Measurements from ENCODE around the gene GALNT2.

GALNT2 gene

GRCh38 chr1:230270559-230271281 is 203.7 kb downstream of the GALNT2 start:
- H3K79me2 ChIP-seq (ENCODE audit: low read length) = no peaks in the 10 kb centered on the region
- no peaks in the 10 kb centered on the region for H3F3A ChIP-seq (ENCODE audit: insufficient read depth, low read length)
- H3K4me3 ChIP-seq (ENCODE audit: low read length) = no peak overlapping the region
- H3K27ac ChIP-seq (ENCODE audit: low read length) = no peak overlapping the region
- no peak overlapping the region for H3K9ac ChIP-seq (ENCODE audit: low read length)
- DNase-seq = no peak
- TF ChIP-seq CTCF (IDR thresholded peaks at IDR 0.05; ENCODE audit: low read length) (no peak), EZH2 (optimal IDR thresholded peaks at IDR 0.05; ENCODE audit: low read depth, low read length) (no peak), EZH2phosphoT487 (IDR thresholded peaks at IDR 0.05; ENCODE audit: low read length) (no peak)
- H3K9me3 ChIP-seq (replicated peaks; ENCODE audit: insufficient read depth, low read length) = no peaks in the 10 kb centered on the region
- H3K4me1 ChIP-seq (ENCODE audit: low read length) = no peaks in the 10 kb centered on the region
- no peak overlapping the region for H3K4me2 ChIP-seq (ENCODE audit: low read depth, low read length)
- no peaks in the 10 kb centered on the region for H4K20me1 ChIP-seq (ENCODE audit: insufficient read depth, low read length)
- peaks cover 10% of the 10 kb centered on the region; the same call in 1 of the 2 replicates for H3K36me3 ChIP-seq (replicated peaks; ENCODE audit: insufficient read depth, low read length)
- no peak overlapping the region for H2AFZ ChIP-seq (ENCODE audit: low read length)
- no peaks in the 10 kb centered on the region for H3K27me3 ChIP-seq (replicated peaks; ENCODE audit: insufficient read depth, low read length)
- H3K9me2 ChIP-seq (replicated peaks; ENCODE audit: insufficient read depth, low read length) = no peaks in the 10 kb centered on the region

- no peak for TF ChIP-seq EZH2phosphoT487 (IDR thresholded peaks at IDR 0.05; ENCODE audit: low read length)
- no peak for TF ChIP-seq EZH2 (optimal IDR thresholded peaks at IDR 0.05; ENCODE audit: low read depth, low read length)
- no peak for TF ChIP-seq CTCF (IDR thresholded peaks at IDR 0.05; ENCODE audit: low read length)
- Histone ChIP-seq H3K4me2 (ENCODE audit: low read depth, low read length) (no peak overlapping the region), H2AFZ (ENCODE audit: low read length) (no peak overlapping the region), H3K9me2 (replicated peaks; ENCODE audit: insufficient read depth, low read length) (no peaks in the 10 kb centered on the region), H3F3A (ENCODE audit: insufficient read depth, low read length) (no peaks in the 10 kb centered on the region), H3K36me3 (replicated peaks; ENCODE audit: insufficient read depth, low read length) (peaks cover 10% of the 10 kb centered on the region; the same call in 1 of the 2 replicates), H3K4me1 (ENCODE audit: low read length) (no peaks in the 10 kb centered on the region), H3K4me3 (ENCODE audit: low read length) (no peak overlapping the region), H3K9me3 (replicated peaks; ENCODE audit: insufficient read depth, low read length) (no peaks in the 10 kb centered on the region), H3K9ac (ENCODE audit: low read length) (no peak overlapping the region), H3K27ac (ENCODE audit: low read length) (no peak overlapping the region), H4K20me1 (ENCODE audit: insufficient read depth, low read length) (no peaks in the 10 kb centered on the region), H3K79me2 (ENCODE audit: low read length) (no peaks in the 10 kb centered on the region), H3K27me3 (replicated peaks; ENCODE audit: insufficient read depth, low read length) (no peaks in the 10 kb centered on the region)
- DNase-seq = no peak
These were observed 204.4 kb downstream of the GALNT2 start for GRCh38 chr1:230271300-230272035.

GRCh38 chr1:230272557-230272956 is 205.5 kb downstream of the GALNT2 start:
- Histone ChIP-seq H3K4me2 (ENCODE audit: low read depth, low read length) (no peak overlapping the region), H3K79me2 (ENCODE audit: low read length) (no peaks in the 10 kb centered on the region), H3K4me1 (ENCODE audit: low read length) (no peaks in the 10 kb centered on the region), H2AFZ (ENCODE audit: low read length) (no peak overlapping the region), H3K27me3 (replicated peaks; ENCODE audit: insufficient read depth, low read length) (no peaks in the 10 kb centered on the region), H3K9ac (ENCODE audit: low read length) (no peak overlapping the region), H3K4me3 (ENCODE audit: low read length) (no peak overlapping the region), H4K20me1 (ENCODE audit: insufficient read depth, low read length) (no peaks in the 10 kb centered on the region), H3K9me3 (replicated peaks; ENCODE audit: insufficient read depth, low read length) (no peaks in the 10 kb centered on the region), H3K9me2 (replicated peaks; ENCODE audit: insufficient read depth, low read length) (no peaks in the 10 kb centered on the region), H3K27ac (ENCODE audit: low read length) (no peak overlapping the region), H3F3A (ENCODE audit: insufficient read depth, low read length) (no peaks in the 10 kb centered on the region), H3K36me3 (replicated peaks; ENCODE audit: insufficient read depth, low read length) (peaks cover 10% of the 10 kb centered on the region; the same call in 1 of the 2 replicates)
- TF ChIP-seq EZH2phosphoT487 (IDR thresholded peaks at IDR 0.05; ENCODE audit: low read length) (no peak), EZH2 (optimal IDR thresholded peaks at IDR 0.05; ENCODE audit: low read depth, low read length) (no peak), CTCF (IDR thresholded peaks at IDR 0.05; ENCODE audit: low read length) (no peak)
- DNase-seq = no peak

All from MM.1S (cell line).